ENCODE data around the gene ESPNL. TPM values are rescaled to one million over a fixed set of nuclear protein-coding genes. Genes with fewer than 3 reads are reported as not detected.

Gene ESPNL
- total RNA-seq, result 5.2 and 6.4 TPM in 2 replicates

GRCh38 chr2:238100049-238100820 lies at the start of gene ESPNL:
TSS of gene ESPNL (plus strand) at chr2:238100340. CDS start at chr2:238100420, 80 bp downstream.

GRCh38 chr2:238060542-238061314 lies 39.4 kb upstream of the ESPNL start, which contains the start of gene SCLY:
TSS of gene SCLY (plus strand) at chr2:238061001. CDS start at chr2:238061055, 54 bp downstream.

GRCh38 chr2:238138331-238139195 lies 38.4 kb downstream of the ESPNL start, which contains the start of gene KLHL30:
TSS of gene KLHL30 (plus strand) at chr2:238138668. CDS start at chr2:238140755, 2,087 bp downstream.

GRCh38 chr2:238158509-238159070 lies 58.5 kb downstream of the ESPNL start, which contains the start of gene ERFE:
TSS of gene ERFE (plus strand) at chr2:238158970. CDS start at chr2:238159008, 38 bp downstream.

Other genes with a start within 250 kb of the ESPNL start
- gene RAMP1, start 240.7 kb upstream of the ESPNL start, total RNA-seq, result 22.0 and 23.4 TPM in 2 replicates
- 60.4 and 66.7 TPM in 2 replicates for gene UBE2F, start 133.3 kb upstream of the ESPNL start, total RNA-seq
- 18.0 and 19.5 TPM in 2 replicates for gene SCLY, start 39.3 kb upstream of the ESPNL start, total RNA-seq
- gene KLHL30, start 38.3 kb downstream of the ESPNL start, total RNA-seq, result 0.15 TPM in 1 of 2 replicates, not detected in the other
- 4.2 TPM in 2 replicates for gene ERFE, start 58.6 kb downstream of the ESPNL start, total RNA-seq
- 19.2 and 20.7 TPM in 2 replicates for gene ILKAP, start 103.4 kb downstream of the ESPNL start, total RNA-seq
- 10.7 and 11.4 TPM in 2 replicates for gene HES6, start 139.7 kb downstream of the ESPNL start, total RNA-seq
- 1.0 and 1.5 TPM in 2 replicates for gene PER2, start 188.3 kb downstream of the ESPNL start, total RNA-seq
- gene TRAF3IP1, start 220.2 kb downstream of the ESPNL start, total RNA-seq, result 4.0 and 10.3 TPM in 2 replicates

All from bronchus fibroblast of lung (primary cell).